Upper lobe of left lung (tissue), 4 donors: ENCODE measurements around the gene ACBD6.

Source experiments
- EP300 ChIP-seq, 4 donors: sonication (generic); formaldehyde crosslinking; IDR thresholded peaks; one replicate each; pipeline ENCODE4 v1.5.1; 2017; ENCODE audit warnings: antibody characterized with exemption in 4 of 4, control low read depth in 2 of 4
- POLR2A ChIP-seq, 4 donors: fragments of 450-650 bp; IDR thresholded peaks; one replicate each; pipeline ENCODE4 v1.5.1; 2016 to 2017; ENCODE audit warnings: antibody characterized with exemption in 4 of 4, mild to moderate bottlenecking in 2 of 4
- TF ChIP-seq, protein P1 (sequence below), 6 experiments: fragments of 450-650 bp in 4 of 6; fragments of 200-600 bp in 2 of 6; sonication (generic) in 2 of 6; IDR thresholded peaks; one replicate each; pipeline ENCODE4 v1.5.1; 2016 to 2019; ENCODE audit warnings: antibody characterized with exemption in 6 of 6

DNA sequence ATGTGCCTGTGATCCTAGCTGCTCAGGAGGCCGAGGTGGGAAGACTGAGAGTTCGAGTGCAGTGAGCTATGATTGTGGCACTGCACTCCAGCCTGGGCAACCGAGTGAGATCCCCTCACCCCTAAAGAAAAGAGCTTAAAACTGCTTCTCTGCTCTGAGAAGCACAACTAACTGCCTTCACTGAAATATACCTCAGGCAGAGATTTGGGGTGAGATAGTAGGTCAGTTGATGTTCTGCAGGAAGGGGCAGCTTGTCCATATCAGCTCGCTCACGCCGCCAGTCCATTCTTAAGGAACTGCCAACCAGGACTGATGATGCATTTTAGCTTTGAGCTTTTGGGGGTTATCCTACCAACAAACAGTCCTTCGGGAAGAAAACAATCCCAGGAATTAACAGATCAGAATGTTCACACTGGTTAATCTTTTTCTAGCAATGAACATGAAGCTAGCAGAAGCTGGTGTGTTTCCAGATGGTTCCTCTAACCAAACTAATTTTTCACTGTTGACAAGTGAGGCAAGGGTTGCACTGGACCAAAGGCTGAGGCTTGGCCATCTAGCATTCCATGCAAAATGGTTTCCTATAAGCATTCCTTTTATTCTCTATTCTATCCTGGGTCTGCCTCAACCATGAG lies 240.7 kb downstream of the ACBD6 start:
- TF ChIP-seq, protein P1, sequence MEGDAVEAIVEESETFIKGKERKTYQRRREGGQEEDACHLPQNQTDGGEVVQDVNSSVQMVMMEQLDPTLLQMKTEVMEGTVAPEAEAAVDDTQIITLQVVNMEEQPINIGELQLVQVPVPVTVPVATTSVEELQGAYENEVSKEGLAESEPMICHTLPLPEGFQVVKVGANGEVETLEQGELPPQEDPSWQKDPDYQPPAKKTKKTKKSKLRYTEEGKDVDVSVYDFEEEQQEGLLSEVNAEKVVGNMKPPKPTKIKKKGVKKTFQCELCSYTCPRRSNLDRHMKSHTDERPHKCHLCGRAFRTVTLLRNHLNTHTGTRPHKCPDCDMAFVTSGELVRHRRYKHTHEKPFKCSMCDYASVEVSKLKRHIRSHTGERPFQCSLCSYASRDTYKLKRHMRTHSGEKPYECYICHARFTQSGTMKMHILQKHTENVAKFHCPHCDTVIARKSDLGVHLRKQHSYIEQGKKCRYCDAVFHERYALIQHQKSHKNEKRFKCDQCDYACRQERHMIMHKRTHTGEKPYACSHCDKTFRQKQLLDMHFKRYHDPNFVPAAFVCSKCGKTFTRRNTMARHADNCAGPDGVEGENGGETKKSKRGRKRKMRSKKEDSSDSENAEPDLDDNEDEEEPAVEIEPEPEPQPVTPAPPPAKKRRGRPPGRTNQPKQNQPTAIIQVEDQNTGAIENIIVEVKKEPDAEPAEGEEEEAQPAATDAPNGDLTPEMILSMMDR (IDR thresholded peaks at IDR 0.05), result no peak
- TF ChIP-seq POLR2A (IDR thresholded peaks at IDR 0.05) (no peak), EP300 (IDR thresholded peaks at IDR 0.05) (no peak)
